Measurements from ENCODE around the gene SIK3.

DNA sequence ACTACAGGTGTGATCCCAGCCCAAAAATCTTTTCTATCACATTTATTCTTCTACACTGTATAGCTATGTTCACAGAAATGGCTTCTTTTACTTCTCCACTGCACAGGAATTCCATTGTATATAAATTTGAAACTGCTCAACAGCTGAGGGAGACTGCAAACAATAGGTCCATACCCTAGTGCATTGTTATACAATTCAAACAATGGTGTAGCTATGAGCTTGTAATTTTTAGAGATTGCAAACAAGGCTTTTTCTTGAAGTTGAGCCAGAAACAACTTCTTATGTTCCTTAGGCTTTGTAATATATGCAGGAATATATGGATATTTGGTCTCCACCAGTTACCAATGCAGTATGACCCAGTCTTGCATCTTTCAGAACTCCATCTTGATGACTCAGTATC, 19.5 kb upstream of the SIK3 start:
- TF ChIP-seq, protein P1, sequence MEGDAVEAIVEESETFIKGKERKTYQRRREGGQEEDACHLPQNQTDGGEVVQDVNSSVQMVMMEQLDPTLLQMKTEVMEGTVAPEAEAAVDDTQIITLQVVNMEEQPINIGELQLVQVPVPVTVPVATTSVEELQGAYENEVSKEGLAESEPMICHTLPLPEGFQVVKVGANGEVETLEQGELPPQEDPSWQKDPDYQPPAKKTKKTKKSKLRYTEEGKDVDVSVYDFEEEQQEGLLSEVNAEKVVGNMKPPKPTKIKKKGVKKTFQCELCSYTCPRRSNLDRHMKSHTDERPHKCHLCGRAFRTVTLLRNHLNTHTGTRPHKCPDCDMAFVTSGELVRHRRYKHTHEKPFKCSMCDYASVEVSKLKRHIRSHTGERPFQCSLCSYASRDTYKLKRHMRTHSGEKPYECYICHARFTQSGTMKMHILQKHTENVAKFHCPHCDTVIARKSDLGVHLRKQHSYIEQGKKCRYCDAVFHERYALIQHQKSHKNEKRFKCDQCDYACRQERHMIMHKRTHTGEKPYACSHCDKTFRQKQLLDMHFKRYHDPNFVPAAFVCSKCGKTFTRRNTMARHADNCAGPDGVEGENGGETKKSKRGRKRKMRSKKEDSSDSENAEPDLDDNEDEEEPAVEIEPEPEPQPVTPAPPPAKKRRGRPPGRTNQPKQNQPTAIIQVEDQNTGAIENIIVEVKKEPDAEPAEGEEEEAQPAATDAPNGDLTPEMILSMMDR (IDR thresholded peaks at IDR 0.05; ENCODE audit: borderline replicate concordance, extremely low read depth, low read length, poor library complexity, severe bottlenecking), result no peak
- TF ChIP-seq EZH2 (IDR thresholded peaks at IDR 0.05; ENCODE audit: borderline replicate concordance, low read depth, low read length, severe bottlenecking), result no peak
